Occipital lobe (tissue), 2 donors: ENCODE measurements around the gene EP400. TPM values are rescaled to one million over a fixed set of nuclear protein-coding genes. Genes with fewer than 3 reads are reported as not detected.

Experiments
- DNase-seq: peaks from one replicate; lab custom pipeline; 2025; lab: John Stamatoyannopoulos, UW
- total RNA-seq: library from RNA; depleted of rRNA; stranded (reverse); fragments of >200 nt; gene quantifications from one replicate; pipeline ENCODE4 v1.2.3, GENCODE V29; 2014

The EP400 gene
- total RNA-seq, 1 donor from 2014 or later = 11.7 TPM

DNA sequence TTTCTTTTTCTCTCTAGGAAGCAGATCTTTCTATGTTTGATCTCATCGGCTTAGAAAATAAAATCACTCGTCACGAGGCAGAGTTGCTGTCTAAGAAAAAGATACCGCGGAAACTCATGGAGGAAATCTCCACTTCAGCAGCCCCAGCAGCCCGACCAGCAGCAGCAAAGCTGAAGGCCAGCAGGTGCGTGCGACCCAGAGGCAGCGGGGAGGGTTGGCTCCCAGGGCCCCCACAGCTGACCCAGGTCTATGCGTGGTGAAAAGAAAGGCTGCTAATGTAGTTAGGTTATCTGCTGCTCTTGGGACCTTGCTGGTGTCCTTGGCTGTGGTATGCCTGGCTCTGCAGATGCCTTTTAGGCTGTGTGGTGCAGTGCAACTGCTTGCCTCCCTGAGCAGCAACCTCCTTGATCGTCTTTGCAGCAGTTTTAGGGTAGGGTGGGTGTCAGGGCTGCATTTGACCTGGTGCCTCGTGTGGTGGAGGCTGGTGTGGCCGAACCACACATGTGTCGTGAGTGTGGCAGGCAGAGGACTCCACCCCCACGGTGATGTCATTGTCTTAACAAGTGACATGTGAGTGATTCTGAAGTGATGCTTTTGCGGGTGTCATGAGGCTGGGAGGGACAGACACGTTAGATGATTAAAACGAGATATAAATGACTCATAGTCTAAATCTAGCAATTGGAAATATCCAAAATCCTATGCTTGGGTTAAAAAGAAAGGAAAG, 68.6 kb downstream of the EP400 start:
- DNase-seq = no peak

GRCh38 chr12:132019891-132020290, 70.1 kb downstream of the EP400 start:
- DNase-seq = no peak

DNA sequence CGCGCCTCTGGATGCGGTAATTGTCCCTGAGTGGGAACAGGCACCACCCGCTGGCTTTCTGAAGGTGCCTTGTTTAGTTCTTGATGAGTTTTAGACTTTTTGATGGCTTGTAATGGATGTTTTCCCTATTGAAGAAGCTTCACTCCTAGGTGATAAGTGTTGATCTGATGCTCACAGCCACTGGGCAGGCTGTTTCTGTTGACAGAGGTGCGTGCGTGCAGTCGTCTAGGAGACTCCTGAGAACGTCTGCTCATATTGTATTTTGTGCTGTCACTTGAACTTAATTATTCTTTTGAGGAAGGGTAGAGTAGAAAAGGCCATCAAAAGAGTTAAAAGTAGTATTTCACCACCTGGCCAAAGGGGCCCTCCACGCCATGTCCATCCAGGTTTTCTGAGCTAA, 70.5 kb downstream of the EP400 start:
- DNase-seq = no peak

DNA sequence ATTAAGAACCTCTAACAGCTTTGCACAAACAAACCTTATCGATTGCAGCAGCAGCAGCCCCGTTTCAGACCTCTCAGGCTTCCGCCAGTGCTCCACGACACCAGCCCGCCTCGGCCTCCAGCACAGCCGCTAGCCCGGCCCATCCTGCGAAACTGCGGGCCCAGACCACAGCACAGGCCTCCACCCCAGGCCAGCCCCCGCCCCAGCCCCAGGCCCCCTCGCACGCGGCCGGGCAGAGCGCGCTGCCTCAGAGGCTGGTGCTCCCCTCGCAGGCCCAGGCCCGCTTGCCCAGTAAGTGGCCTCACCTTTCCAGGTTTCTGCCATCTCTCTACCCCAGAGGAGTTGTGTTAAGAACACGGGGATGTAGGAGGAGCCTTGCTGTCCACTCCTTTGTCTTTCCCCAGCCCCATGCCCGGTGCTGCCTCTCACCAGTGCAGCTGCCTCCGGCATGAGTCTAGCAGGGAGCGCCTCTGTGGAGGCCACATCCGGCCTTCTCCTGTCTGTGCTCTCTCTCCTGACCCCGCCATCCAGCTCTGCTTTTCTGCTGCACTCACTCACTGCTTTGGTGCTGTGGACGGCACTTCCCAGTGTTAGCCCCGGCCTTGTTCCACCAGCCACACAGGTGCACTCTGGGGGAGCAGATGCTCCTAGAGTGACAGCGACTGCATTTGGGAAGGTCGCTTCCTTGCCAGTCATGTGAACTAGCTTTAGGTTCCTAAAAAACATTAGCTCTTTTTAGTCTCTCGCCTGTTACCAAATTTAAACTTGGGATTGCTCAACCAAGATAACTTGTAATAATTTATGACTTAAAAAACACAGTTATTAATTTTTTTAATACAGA, 71.5 kb downstream of the EP400 start:
- DNase-seq = no peak

GRCh38 chr12:132021965-132022364, 72.2 kb downstream of the EP400 start:
- DNase-seq = no peak

DNA sequence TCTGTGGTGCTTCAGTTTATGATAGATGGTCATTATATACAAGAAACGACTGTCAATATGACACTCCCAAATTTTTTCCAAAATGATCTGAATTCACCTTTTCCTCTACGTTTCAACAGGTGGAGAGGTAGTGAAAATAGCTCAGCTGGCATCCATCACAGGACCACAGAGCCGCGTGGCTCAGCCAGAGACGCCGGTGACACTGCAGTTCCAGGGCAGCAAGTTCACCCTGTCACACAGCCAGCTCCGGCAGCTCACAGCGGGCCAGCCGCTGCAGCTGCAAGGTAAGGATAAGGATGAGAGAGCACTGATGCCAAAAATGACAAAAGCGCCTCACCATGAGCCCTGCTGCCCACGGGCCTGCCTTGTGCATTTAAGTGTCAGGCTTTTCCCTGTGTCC, 73.9 kb downstream of the EP400 start:
- DNase-seq = no peak

DNA sequence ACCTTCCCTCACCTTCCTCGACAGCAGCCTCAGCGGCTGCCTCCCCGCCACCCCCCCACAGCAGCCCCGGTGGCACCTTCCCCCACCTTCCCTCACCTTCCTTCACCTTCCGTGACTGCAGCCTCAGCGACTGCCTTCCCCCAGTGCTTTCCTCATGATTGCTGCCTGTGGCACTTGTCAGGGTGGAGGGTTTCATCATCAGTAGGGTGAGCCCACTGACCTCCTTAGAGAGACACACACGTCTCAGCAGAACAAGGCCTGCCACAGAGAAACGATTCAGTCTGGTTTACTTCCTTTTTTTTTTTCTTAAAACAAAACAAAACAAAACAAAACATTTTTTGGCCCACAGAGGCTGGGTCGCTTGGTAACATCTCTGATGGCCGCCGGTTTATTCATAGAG, 75.0 kb downstream of the EP400 start:
- DNase-seq = no peak

- DNase-seq = no peak
These were observed 75.8 kb downstream of the EP400 start for GRCh38 chr12:132025526-132025925.

DNA sequence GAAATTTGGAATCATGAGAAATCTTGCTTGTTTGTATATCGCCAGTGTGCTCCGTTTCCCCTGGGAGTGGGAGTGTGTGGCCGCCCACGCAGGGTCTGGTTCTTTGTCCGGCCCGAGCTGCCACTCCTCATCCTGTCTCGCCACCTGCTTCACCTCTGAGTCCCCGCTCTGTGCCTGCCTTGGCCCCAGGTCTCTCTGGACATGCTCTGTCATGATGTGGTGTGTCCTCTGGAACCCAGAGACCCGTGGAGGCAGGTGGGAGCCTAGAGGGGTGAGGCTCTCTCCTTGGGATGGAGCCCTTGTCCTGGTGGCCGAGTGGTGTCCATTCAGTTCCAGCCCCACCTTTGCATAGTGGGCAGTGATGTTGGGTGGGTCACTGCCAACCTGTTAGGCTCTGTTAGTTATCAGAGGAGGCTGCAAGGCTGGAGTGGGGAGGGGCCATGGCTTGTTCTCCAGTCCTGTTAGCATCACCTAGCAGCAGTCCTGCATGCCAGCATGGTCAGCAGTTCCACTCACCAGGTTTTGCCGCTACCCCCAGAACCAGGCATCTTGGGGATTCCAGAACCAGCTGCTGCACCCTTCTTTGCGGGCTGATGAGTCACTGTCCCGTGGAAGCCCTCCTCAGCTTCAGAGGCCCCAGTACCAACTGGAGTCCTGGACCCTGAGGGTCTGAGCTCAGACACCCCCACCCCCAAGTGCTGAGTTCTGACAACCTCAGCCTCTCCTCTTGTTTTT, 76.5 kb downstream of the EP400 start:
- no peak for DNase-seq

DNA sequence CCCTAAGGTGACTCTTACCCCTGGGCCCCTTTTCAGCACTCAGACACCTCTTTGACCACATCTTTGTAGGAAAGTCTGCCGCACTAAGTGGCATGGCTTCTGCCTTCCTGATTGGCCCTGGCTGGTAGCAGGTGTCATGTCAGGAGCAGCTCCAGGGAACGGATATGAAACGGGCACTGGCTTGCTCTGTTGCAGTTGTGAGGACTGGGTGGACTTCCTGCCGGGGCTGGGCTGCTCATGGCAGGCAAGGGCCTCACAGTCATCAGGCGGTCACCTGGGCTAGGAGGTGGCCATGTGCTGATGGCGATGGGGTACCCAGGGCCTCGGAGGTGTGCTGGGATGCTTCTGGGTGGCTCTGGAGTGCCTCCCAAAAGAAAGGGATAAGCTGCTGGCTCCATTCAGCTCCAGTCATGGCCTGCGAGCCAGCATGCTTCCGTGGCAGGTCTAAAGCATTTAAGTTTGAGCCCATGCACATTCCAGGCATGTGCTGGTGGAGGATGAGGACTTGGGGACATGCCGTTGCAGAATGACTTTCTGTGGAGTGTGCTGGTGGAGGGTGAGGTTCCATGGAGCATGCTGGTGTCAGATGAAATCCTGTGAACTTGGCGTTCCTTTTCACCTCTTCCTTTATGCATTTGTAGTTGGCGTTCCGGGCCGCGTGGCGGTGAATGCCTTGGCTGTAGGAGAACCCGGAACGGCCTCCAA, 77.2 kb downstream of the EP400 start:
- no peak for DNase-seq

GRCh38 chr12:132027636-132028035, 77.9 kb downstream of the EP400 start:
- no peak for DNase-seq

DNA sequence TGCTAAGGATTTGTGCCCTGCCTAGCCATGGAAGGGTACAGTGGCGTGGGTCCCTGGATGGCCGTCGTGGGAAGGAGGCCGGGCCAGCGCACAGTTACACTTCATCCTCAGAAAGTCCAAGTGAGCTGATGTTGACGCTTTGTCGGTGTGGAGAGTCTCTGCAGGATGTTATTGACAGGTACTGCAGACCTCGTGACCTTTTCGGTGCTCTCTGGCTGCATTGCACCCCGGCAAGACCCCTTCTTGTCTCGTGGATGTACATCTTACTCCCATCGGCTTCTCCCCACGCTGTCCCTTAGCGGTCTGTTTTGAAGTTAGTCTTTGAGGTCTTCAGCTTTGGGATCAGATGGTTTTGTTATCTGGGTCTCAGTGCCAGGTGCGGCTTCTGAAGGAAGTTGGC, 78.4 kb downstream of the EP400 start:
- no peak for DNase-seq

DNA sequence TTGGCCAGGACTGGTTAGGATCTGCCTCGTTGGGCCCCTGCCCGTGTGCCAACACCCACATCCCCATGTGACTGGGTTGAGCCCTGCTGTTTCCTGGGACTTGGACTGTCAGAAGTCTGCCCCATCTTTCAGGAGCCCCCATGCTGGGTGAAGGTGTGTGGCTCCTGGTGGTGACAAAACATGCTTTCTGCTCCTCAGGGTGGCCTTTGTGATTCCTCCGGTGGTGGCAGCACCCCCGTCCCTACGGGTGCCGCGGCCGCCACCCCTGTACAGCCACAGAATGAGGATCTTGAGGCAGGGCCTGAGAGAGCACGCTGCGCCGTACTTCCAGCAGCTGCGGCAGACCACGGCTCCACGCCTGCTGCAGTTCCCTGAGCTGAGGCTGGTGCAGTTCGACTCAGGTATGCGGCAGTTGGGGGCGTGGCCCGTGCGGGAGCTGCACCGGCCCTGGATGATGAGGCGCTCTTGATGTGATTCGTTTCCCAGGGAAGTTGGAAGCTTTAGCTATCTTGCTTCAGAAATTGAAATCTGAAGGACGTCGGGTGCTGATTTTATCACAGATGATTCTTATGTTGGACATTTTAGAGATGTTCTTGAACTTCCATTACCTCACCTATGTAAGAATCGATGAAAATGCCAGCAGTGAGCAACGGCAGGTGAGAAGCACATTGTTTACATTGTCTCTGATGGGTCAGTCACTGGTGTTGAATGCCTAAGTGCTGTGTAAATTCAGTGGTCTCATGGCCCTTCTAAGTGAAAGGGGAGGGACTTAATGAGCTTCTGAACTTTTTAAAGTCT, 80.0 kb downstream of the EP400 start:
- DNase-seq = no peak

DNA sequence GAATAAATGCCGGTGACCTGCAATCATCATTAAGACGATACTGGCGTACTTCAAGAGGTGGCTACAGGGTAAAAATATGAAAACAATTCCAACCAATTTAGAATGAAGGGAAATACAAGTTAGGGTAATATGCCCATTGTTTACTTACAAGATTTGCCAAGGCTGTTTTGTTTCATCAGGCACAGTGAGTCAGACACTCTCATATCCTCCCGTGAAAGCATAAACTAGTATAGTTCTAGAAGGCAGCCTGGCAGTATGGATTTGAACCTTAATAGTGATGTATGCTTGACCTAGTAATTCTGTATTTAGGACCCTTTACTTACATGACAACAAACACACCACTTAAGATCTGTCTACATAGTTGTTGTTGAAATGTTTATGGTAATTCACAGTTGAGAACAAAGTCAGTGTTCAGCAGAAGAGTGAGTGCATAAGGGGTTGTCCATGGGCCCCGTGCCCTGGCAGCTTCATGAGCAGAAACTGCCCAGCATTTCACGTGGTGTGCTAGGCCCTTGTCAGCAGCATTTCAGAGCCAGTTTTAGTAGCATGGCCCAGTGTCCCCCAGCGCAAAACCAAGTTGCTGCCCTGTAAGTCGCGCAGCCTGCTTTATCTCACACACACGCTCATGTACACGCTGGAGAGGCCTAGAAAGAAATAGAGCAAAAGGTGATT, 80.8 kb downstream of the EP400 start:
- DNase-seq = peak; percentile 24

DNA sequence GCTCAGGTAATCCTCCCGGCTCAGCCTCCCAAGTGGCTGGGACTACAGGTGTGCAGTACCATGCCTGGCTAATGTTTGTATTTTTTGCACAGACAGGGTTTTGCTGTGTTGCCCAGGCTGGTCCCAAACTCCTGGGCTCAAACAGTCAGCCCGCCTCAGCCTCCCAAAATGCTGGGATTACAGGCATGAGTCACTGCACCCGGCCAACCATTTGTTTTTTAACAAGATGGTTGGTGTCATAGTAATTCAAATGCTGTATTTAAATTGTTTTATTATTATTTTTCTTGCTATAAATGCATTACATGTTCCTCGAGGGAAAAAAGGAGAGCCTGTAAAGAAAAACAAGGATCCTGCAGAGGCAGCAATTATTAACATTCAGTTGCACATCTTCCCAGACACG, 83.9 kb downstream of the EP400 start:
- DNase-seq = no peak

GRCh38 chr12:132036063-132036683, 86.4 kb downstream of the EP400 start:
- no peak for DNase-seq

DNA sequence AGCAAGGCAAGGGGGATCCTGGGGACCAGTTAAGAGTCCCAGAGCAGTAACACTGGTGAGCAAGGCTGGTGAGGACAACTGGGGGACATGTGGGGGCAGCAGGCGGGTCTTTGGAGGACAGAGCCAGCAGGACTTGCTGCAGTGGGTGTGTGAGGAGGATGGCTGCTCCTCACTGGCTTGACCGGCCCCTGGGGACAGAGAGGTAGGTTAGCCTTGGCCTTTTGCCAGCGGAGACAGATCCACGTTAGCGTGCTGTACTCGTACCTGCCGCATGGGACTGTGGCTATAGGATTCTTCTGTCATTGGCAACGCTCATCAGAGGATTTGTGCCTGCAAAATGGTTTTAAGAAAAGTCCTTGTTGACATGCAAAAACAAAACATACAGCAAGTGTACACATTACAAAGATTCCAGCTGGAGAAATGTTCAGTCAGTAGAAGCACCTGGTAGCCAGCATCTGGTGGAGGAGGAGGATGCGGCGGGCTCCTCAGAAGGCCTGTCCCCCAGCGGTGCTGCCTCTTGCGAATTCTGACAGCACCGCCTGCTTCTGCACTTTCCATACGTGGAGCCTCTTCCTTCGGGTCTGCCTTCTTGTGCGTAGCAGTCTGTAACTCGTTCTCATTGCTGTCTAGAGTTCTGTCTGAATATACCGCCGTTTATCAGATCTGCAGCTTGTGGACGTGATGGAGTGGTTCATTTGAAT, 91.3 kb downstream of the EP400 start:
- no peak for DNase-seq

DNA sequence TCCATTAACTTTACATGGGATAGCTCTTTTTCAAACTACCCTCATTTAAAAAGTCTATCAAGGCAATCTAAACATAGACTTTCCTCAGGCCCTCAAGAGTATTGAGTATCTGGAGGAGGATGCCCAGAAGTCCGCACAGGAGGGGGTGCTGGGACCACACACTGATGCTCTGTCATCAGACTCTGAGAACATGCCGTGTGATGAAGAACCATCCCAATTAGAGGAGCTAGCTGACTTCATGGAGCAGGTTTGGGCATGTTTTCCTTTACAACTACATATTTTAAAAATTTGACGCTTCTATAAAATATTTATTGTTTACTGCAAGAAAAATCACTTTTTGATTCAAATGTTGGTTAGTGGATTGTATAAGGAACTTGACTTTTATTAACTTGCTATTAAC, 93.5 kb downstream of the EP400 start:
- DNase-seq = no peak
